ENCODE results near the gene SCAP.

SCAP gene

DNA sequence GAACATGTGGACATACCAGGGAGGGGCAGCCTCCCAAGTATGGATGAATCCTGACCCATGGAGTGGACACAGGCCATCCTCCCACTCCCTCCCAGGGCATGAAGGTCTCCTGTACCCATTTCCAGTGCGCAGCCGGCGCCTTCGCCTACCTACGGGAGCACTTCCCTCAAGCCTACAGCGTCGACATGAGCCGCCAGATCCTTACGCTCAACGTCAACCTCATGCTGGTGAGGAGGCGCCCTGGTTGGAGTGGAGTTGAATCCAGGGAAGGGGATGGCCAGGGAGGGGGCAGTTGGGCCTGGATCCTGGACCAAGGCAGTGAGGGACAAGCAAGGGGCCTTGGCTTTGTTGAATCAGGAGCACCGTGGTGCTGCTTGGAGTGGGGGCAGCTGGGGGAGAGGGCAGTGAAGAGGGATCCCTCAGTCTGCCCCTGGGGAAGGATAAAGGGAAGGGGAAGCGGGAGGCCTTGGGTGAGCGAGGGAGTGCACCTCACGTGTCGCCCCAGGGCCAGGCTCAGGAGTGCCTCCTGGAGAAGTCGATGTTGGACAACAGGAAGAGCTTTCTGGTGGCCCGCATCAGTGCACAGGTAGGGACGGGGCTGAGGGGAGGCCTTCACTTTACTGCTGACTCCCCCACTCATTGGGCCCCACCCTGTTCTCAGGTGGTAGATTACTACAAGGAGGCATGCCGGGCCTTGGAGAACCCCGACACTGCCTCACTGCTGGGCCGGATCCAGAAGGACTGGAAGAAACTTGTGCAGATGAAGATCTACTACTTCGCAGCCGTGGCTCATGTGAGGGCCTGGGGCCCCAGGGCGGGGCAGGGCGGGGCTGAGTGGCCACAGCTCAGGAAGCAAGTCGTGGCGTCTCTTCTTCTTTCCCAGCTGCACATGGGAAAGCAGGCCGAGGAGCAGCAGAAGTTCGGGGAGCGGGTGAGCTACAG is 69.7 kb downstream of the SCAP start:
- H3K27me3 ChIP-seq (ENCODE audit: insufficient read depth, low read length) = no peaks in the 10 kb centered on the region

DNA sequence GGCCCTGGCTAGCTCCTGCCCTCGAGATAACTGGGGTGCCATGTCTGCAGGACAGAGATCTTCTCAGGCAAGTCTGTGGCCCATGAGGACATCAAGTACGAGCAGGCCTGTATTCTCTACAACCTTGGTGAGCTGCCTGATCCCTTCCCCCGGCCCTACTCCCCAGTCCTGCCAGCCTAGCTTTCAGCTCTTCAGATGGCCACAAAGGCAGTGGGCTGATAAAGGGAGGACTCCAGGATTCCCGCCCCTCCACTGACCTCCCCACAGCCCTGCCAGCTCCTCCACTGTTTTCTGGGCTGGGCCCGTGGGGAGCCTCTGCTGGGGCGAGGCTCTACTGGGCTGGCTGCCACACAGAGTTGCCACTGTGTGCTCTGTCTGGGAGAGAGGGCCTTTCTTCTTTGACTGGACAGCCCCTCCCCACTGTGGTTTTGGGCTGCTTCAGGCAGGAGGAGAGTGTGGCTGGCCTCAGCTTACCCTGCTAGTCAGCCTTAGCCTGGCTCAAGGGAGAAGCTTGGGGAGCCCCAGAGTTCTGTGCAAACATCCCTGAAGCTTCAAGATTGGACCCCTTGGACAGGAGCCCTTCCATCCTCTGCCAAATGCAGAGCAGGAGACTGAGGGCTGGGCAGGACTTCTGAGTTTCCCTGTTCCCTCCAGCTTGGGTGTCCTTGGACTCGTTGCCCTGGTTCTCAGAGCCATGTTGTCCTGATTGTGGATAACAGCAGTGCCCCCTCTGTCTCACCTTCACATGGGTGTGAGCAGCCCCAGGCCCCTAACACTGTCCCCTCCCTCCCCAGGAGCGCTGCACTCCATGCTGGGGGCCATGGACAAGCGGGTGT is 70.6 kb downstream of the SCAP start:
- WGBS = 92% methylated on average over 9 of the region's 9 CpGs
- no peak overlapping the region for H3K27ac ChIP-seq (ENCODE audit: low read depth, low read length)
- H3K27me3 ChIP-seq (ENCODE audit: insufficient read depth, low read length) = no peaks in the 10 kb centered on the region
- H3K4me1 ChIP-seq (ENCODE audit: insufficient read depth, low read length) = no peaks in the 10 kb centered on the region
- H3K36me3 ChIP-seq (ENCODE audit: insufficient read depth, low read length) = peaks cover 52% of the 10 kb centered on the region
- no peak overlapping the region for H3K4me3 ChIP-seq (ENCODE audit: low read length)
- H3K9ac ChIP-seq (ENCODE audit: low read depth, low read length) = no peak overlapping the region
- no peaks in the 10 kb centered on the region for H3K9me3 ChIP-seq (ENCODE audit: insufficient read depth, low read depth, low read length)

More for the DNA sequence above, 69.7 kb downstream of the SCAP start:
- Histone ChIP-seq H3K27ac (ENCODE audit: low read depth, low read length) (no peak overlapping the region), H3K36me3 (ENCODE audit: insufficient read depth, low read length) (peaks cover 54% of the 10 kb centered on the region), H3K4me1 (ENCODE audit: insufficient read depth, low read length) (no peaks in the 10 kb centered on the region), H3K4me3 (ENCODE audit: low read length) (no peak overlapping the region), H3K9me3 (ENCODE audit: insufficient read depth, low read depth, low read length) (no peaks in the 10 kb centered on the region), H3K9ac (ENCODE audit: low read depth, low read length) (no peak overlapping the region)
- 94% methylated on average over 30 of the region's 31 CpGs for WGBS

GRCh38 chr3:47404431-47404876 is 71.3 kb downstream of the SCAP start:
- 93% methylated on average over 13 of the region's 13 CpGs for WGBS
- H3K9me3 ChIP-seq (ENCODE audit: insufficient read depth, low read depth, low read length) = no peaks in the 10 kb centered on the region

DNA sequence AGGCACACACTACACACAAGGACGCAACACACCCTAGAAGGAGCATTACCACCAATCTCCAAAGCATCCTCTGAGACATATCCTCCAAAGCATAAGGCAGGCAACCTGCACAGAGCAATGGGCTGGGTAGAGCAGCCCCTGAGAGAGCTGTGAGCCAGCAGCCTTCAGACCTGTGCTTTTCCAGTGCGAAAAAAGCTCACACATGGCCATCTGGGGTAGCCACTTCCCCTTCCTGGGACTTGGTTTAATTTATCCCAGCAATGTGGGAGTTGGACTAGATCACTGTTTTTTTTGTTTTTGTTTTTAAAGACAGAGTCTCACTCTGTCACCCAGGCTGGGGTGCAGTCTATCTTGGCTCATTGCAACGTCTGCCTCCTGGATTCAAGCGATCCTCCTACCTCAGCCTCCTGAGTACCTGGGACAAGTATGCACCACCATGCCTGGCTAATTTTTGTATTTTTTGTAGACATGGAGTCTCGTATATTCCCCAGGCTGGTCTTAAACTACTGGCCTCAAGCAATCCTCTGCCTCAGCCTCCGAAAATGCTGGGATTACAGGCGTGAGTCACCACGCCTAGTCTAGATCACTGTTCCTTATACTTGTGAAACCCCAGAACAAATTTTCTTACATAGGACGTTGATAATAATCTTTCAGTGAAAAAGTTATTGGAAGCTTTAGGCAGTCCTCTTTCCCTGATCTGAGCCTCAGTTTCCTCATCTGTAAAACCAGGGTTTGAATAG is 76.0 kb downstream of the SCAP start:
- H3K9me3 ChIP-seq (ENCODE audit: insufficient read depth, low read depth, low read length) = no peaks in the 10 kb centered on the region
- H3K36me3 ChIP-seq (ENCODE audit: insufficient read depth, low read length) = peaks cover 38% of the 10 kb centered on the region
- no peaks in the 10 kb centered on the region; the same call in 1 of the 2 replicates for H3K4me1 ChIP-seq (ENCODE audit: insufficient read depth, low read length)
- WGBS = 92% methylated on average over 8 of the region's 9 CpGs
- no peak overlapping the region for H3K4me3 ChIP-seq (ENCODE audit: low read length)
- H3K27me3 ChIP-seq (ENCODE audit: insufficient read depth, low read length) = no peaks in the 10 kb centered on the region
- no peak overlapping the region for H3K9ac ChIP-seq (ENCODE audit: low read depth, low read length)
- no peak overlapping the region for H3K27ac ChIP-seq (ENCODE audit: low read depth, low read length)

More at GRCh38 chr3:47404431-47404876, 71.3 kb downstream of the SCAP start:
- Histone ChIP-seq H3K9ac (ENCODE audit: low read depth, low read length) (no peak overlapping the region), H3K4me1 (ENCODE audit: insufficient read depth, low read length) (no peaks in the 10 kb centered on the region), H3K36me3 (ENCODE audit: insufficient read depth, low read length) (peaks cover 49% of the 10 kb centered on the region), H3K4me3 (ENCODE audit: low read length) (no peak overlapping the region), H3K27me3 (ENCODE audit: insufficient read depth, low read length) (no peaks in the 10 kb centered on the region), H3K27ac (ENCODE audit: low read depth, low read length) (no peak overlapping the region)

DNA sequence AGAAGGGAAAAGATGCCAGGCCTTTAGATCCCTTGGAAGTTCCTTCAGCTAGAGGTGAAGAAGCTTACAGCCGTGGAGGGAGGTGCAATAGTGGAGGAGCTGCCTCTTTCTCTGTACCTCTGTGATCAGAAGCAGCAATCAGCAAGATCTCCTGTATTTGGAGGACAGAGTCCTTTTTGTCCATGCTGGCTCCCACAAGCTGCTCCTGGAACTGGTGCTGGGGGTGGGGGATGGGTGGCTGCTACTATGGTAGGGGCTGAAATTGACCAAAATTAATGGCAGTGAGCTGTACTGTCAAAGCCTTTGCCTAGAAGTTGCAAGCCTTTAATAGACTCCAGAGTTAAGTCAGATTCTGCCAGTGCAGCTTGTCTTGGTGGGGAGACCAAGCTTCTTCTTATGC is 76.7 kb downstream of the SCAP start:
- no peaks in the 10 kb centered on the region for H3K27me3 ChIP-seq (ENCODE audit: insufficient read depth, low read length)
- no peak overlapping the region for H3K9ac ChIP-seq (ENCODE audit: low read depth, low read length)
- no peak overlapping the region for H3K4me3 ChIP-seq (ENCODE audit: low read length)
- no peak overlapping the region for H3K27ac ChIP-seq (ENCODE audit: low read depth, low read length)
- peaks cover under 1% of the 10 kb centered on the region; the same call in 1 of the 2 replicates for H3K4me1 ChIP-seq (ENCODE audit: insufficient read depth, low read length)
- 94% methylated on average over 1 of the region's 1 CpG for WGBS
- peaks cover 38% of the 10 kb centered on the region for H3K36me3 ChIP-seq (ENCODE audit: insufficient read depth, low read length)
- H3K9me3 ChIP-seq (ENCODE audit: insufficient read depth, low read depth, low read length) = no peaks in the 10 kb centered on the region

GRCh38 chr3:47398228-47398627 is 77.5 kb downstream of the SCAP start:
- Histone ChIP-seq H3K9me3 (ENCODE audit: insufficient read depth, low read depth, low read length) (no peaks in the 10 kb centered on the region), H3K9ac (ENCODE audit: low read depth, low read length) (no peak overlapping the region), H3K36me3 (ENCODE audit: insufficient read depth, low read length) (peaks cover 32% of the 10 kb centered on the region), H3K27ac (ENCODE audit: low read depth, low read length) (no peak overlapping the region), H3K4me1 (ENCODE audit: insufficient read depth, low read length) (peaks cover 3% of the 10 kb centered on the region; the same call in 1 of the 2 replicates), H3K4me3 (ENCODE audit: low read length) (no peak overlapping the region), H3K27me3 (ENCODE audit: insufficient read depth, low read length) (no peaks in the 10 kb centered on the region)
- WGBS = 96% methylated on average over 7 of the region's 7 CpGs

GRCh38 chr3:47394881-47395280 is 80.9 kb downstream of the SCAP start:
- H3K4me3 ChIP-seq (ENCODE audit: low read length) = no peak overlapping the region
- no peaks in the 10 kb centered on the region for H3K9me3 ChIP-seq (ENCODE audit: insufficient read depth, low read depth, low read length)
- no peaks in the 10 kb centered on the region for H3K27me3 ChIP-seq (ENCODE audit: insufficient read depth, low read length)
- peaks cover 23% of the 10 kb centered on the region for H3K36me3 ChIP-seq (ENCODE audit: insufficient read depth, low read length)
- H3K27ac ChIP-seq (ENCODE audit: low read depth, low read length) = no peak overlapping the region
- 90% methylated on average over 3 of the region's 3 CpGs for WGBS
- peaks cover 3% of the 10 kb centered on the region; the same call in 1 of the 2 replicates for H3K4me1 ChIP-seq (ENCODE audit: insufficient read depth, low read length)
- no peak overlapping the region for H3K9ac ChIP-seq (ENCODE audit: low read depth, low read length)

GRCh38 chr3:47394140-47394870 is 81.4 kb downstream of the SCAP start:
- peaks cover 3% of the 10 kb centered on the region; the same call in 1 of the 2 replicates for H3K4me1 ChIP-seq (ENCODE audit: insufficient read depth, low read length)
- no peaks in the 10 kb centered on the region for H3K9me3 ChIP-seq (ENCODE audit: insufficient read depth, low read depth, low read length)
- WGBS = 86% methylated on average over 8 of the region's 8 CpGs
- peaks cover 22% of the 10 kb centered on the region for H3K36me3 ChIP-seq (ENCODE audit: insufficient read depth, low read length)
- H3K27me3 ChIP-seq (ENCODE audit: insufficient read depth, low read length) = no peaks in the 10 kb centered on the region
- H3K27ac ChIP-seq (ENCODE audit: low read depth, low read length) = no peak overlapping the region
- H3K9ac ChIP-seq (ENCODE audit: low read depth, low read length) = 0 out of 2 replicates have a peak overlapping the region, but pooled peaks have one; percentile 35
- no peak overlapping the region for H3K4me3 ChIP-seq (ENCODE audit: low read length)

DNA sequence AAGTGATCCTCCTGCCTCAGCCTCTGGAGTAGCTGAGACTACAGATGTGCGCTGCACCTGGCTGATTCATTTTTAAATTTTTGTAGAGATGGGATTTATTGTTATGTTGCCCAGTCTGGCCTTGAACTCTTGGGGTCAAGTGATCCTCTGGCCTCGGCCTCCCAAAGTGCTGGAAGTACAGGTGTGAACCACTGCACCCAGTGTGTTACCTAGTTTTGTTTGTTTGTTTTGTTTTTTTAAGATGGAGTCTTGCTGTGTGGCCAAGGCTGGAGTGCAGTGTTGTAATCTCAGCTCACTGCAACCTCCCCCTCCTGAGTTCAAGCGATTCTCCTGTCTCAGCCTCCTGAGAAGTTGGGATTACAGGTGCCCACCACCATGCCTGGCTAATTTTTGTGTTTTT is 82.8 kb downstream of the SCAP start:
- Histone ChIP-seq H3K4me1 (ENCODE audit: insufficient read depth, low read length) (peaks cover 3% of the 10 kb centered on the region; the same call in 1 of the 2 replicates), H3K36me3 (ENCODE audit: insufficient read depth, low read length) (peaks cover 23% of the 10 kb centered on the region), H3K9ac (ENCODE audit: low read depth, low read length) (no peak overlapping the region), H3K27me3 (ENCODE audit: insufficient read depth, low read length) (no peaks in the 10 kb centered on the region), H3K4me3 (ENCODE audit: low read length) (no peak overlapping the region), H3K9me3 (ENCODE audit: insufficient read depth, low read depth, low read length) (no peaks in the 10 kb centered on the region), H3K27ac (ENCODE audit: low read depth, low read length) (no peak overlapping the region)
- WGBS = 97% methylated on average over 3 of the region's 3 CpGs

DNA sequence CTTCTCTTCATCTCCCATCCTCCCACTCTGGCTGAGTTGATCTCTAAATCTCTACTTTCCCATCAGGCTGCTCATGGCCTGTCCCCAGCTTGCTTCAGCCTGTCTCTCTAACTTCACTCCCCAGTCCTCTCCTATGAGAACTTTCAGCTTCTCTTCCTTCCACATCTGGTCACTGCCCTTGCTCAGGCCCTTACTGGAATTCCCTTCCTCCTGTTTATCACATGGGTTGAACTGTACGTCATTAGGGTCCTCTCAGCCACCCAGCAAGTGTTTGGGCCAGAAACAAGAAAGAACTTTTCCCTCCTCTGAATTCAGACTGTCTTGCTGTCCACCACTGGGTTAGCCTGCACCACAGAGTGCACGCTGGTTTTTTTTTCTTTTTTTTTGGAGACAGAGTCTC is 89.9 kb downstream of the SCAP start:
- Histone ChIP-seq H3K4me1 (ENCODE audit: insufficient read depth, low read length) (no peaks in the 10 kb centered on the region), H3K27ac (ENCODE audit: low read depth, low read length) (no peak overlapping the region), H3K4me3 (ENCODE audit: low read length) (no peak overlapping the region), H3K9me3 (ENCODE audit: insufficient read depth, low read depth, low read length) (no peaks in the 10 kb centered on the region), H3K36me3 (ENCODE audit: insufficient read depth, low read length) (peaks cover 17% of the 10 kb centered on the region; the same call in 1 of the 2 replicates), H3K9ac (ENCODE audit: low read depth, low read length) (no peak overlapping the region), H3K27me3 (ENCODE audit: insufficient read depth, low read length) (no peaks in the 10 kb centered on the region)
- WGBS = 93% methylated on average over 2 of the region's 2 CpGs
